Lower lobe of right lung (tissue), 2 donors: ENCODE data around the gene FKBP1B. TPM values are rescaled to one million over a fixed set of nuclear protein-coding genes. Genes with fewer than 3 reads are reported as not detected.

Experiments
- ATAC-seq, 2 donors: fragments of 200-7000 bp; cut with Tn5 transposase; one replicate each; pipeline ENCODE4 v1.9.1; 2020 to 2022; ENCODE audit warnings: mild to moderate bottlenecking in 2 of 2, moderate library complexity in 2 of 2
- DNase-seq: peaks from one replicate; pipeline ENCODE4 v3.0.0-alpha.2; 2020
- H3K27ac ChIP-seq: fragments of 200-600 bp; one replicate; pipeline ENCODE4 v1.8.0; 2022
- H3K27me3 ChIP-seq: fragments of 200-600 bp; one replicate; pipeline ENCODE4 v1.8.0; 2022; ENCODE audit warnings: low read depth
- H3K36me3 ChIP-seq: fragments of 200-600 bp; one replicate; pipeline ENCODE4 v1.8.0; 2022; ENCODE audit warnings: mild to moderate bottlenecking
- H3K4me1 ChIP-seq: fragments of 200-600 bp; one replicate; pipeline ENCODE4 v1.8.0; 2022
- H3K4me3 ChIP-seq: fragments of 200-600 bp; one replicate; pipeline ENCODE4 v1.8.0; 2022; ENCODE audit warnings: mild to moderate bottlenecking
- H3K9me3 ChIP-seq: fragments of 200-600 bp; one replicate; pipeline ENCODE4 v1.8.0; 2022
- intact Hi-C: fragments of 100-400 bp; cut with DNase I; formaldehyde crosslinking; loops from one replicate; pipeline ENCODE4 v1.11.0; 2022
- total RNA-seq: library from RNA; stranded (reverse); fragmentation: NEBNext Ultra II Directional; extraction: Animal tissue kit (Norgen Biotek cat#: 25700); gene quantifications from one replicate; pipeline ENCODE4 v1.2.1, GENCODE V29; 2021
- TF ChIP-seq, protein P1 (sequence below): fragments of 200-600 bp; IDR thresholded peaks from one replicate; pipeline ENCODE4 v1.8.0; 2022; ENCODE audit warnings: antibody characterized with exemption, mild to moderate bottlenecking
- donor health status: DM: no; HTN: yes; CAD: no; lungs with severe emphysema.

FKBP1B gene
- total RNA-seq, 1 donor from 2014 or later, result 16.4 TPM

DNA sequence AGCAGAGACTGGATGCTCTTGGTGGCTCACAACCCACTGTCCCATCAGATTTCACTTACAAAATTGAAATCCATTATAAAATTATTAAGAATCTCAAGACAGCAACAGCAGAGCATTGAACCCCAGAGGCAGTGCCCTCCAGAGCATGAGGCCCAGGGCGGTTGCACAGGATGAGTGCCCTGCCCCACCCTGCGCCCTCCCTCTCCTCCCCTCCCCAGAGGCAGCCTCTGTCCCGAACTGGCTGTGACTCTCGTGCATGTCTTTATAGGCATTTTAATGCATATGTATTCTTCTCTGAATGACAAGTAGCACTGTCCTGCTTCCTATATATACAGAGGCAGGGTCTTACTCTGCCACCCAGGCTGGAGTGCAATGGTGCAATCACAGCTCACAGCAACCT lies 29.3 kb upstream of the FKBP1B start:
- intact Hi-C loops, result no loop called here
- Histone ChIP-seq H3K27ac (no peak overlapping the region), H3K27me3 (no peaks in the 10 kb centered on the region), H3K36me3 (peaks cover 11% of the 10 kb centered on the region), H3K4me3 (no peak overlapping the region), H3K9me3 (no peaks in the 10 kb centered on the region), H3K4me1 (no peaks in the 10 kb centered on the region)
- no peak for DNase-seq
- TF ChIP-seq, protein P1, sequence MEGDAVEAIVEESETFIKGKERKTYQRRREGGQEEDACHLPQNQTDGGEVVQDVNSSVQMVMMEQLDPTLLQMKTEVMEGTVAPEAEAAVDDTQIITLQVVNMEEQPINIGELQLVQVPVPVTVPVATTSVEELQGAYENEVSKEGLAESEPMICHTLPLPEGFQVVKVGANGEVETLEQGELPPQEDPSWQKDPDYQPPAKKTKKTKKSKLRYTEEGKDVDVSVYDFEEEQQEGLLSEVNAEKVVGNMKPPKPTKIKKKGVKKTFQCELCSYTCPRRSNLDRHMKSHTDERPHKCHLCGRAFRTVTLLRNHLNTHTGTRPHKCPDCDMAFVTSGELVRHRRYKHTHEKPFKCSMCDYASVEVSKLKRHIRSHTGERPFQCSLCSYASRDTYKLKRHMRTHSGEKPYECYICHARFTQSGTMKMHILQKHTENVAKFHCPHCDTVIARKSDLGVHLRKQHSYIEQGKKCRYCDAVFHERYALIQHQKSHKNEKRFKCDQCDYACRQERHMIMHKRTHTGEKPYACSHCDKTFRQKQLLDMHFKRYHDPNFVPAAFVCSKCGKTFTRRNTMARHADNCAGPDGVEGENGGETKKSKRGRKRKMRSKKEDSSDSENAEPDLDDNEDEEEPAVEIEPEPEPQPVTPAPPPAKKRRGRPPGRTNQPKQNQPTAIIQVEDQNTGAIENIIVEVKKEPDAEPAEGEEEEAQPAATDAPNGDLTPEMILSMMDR, result no peak
- ATAC-seq, result no peak

DNA sequence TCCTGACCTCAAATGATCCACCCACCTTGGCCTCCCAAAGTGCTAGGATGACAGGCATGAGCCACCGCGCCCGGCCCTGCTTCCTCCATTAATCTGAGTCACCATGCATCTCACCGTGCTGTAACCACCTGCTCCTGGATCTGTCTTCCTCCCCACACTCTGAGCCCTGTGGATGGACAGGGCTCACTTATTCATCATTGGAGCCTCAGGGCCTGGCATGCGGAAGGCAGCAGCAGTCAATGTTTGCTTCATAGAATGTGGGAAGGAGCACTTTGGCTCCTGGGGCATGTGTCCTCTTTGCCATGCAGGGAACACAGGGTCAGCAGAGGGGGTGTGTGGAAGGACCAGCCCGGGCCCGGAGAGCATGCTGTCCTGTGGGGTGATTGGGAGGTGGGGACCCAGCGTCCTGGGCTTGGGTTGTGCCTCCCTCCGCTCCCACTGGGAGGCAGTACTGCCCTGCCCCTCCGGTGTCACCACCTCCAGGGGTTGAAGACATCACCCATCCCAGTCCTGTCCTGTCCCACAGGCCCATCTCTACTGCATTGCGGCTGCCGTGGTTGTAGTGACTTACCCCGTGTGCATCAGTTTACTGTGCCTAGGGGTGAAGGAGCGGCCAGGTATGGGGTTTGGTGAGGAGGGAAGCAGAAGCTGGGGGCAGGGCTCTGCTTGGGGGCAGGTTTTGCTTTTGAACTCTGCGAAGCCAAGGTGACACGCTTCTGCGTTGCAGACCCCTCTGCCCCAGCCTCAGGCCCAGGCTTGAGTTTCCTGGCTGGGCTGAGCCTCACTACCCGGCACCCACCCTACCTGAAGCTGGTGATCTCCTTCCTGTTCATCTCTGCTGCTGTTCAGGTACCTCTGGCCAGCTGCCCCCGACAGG lies 28.2 kb upstream of the FKBP1B start:
- no peaks in the 10 kb centered on the region for H3K9me3 ChIP-seq
- H3K27ac ChIP-seq, result no peak overlapping the region
- no peaks in the 10 kb centered on the region for H3K27me3 ChIP-seq
- peaks cover 11% of the 10 kb centered on the region for H3K36me3 ChIP-seq
- intact Hi-C loops, result no loop called here
- peak; percentile 27 to 28 for ATAC-seq
- H3K4me1 ChIP-seq, result no peaks in the 10 kb centered on the region
- DNase-seq, result no peak
- TF ChIP-seq, protein P1, result peak; percentile 30
- no peak overlapping the region for H3K4me3 ChIP-seq

DNA sequence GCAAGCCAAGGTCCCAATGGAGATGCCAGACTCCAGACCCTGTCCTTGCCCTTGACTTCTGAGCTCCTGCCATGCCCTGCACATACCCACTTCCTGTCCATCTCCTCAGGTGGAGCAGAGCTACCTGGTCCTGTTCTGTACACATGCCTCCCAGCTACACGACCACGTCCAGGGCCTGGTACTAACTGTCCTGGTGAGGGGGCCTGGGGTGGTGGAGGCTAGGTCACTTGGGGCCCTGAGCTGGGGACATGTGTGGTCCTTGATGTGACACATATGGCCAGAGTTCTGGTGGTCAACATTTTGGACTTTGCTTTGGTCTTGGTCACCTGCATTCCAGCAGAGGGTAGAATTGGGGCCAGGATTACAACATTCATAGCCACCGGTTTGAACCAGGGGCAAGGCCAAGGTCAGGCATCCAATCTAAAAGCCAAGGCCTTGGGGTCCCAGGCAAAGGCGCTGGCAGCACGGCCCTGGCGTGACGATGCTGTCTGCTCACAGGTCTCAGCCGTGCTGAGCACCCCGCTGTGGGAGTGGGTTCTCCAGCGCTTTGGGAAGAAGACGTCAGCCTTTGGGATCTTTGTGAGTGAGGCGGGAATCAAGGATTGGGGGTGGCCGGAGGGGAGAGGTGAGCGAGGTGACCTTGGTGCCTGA lies 27.1 kb upstream of the FKBP1B start:
- Histone ChIP-seq H3K27ac (no peak overlapping the region), H3K4me3 (no peak overlapping the region), H3K36me3 (peaks cover 18% of the 10 kb centered on the region), H3K27me3 (no peaks in the 10 kb centered on the region), H3K9me3 (no peaks in the 10 kb centered on the region), H3K4me1 (no peaks in the 10 kb centered on the region)
- ATAC-seq (no peak), DNase-seq (no peak)
- TF ChIP-seq, protein P1, result no peak
- intact Hi-C loops, result no loop called here

DNA sequence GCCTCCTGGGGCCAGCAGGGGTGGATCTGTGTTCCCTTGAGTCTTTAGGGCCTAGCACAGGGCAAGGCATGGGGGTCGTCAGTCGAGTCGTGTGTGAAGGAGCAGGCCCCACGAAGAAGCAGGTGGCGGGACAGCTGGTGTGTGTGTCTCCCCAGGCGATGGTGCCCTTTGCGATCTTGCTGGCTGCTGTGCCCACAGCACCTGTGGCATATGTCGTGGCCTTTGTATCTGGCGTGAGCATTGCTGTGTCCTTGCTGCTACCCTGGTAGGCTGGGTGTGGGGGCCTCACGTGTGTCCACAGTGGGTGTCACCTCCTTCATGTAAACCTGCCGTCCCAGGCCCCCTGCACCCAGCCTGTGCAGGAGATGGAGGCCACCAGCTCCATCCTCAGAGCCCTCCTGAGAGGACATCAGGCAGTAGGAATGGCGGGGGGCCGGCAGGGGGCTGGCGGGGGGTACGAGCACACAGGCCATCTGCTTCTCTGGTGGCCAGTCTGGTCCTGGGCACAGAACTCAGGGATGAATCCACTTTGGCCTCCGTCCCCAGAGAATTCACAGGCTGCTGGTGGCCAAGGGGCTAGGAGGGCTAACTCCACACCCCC lies 26.5 kb upstream of the FKBP1B start:
- Histone ChIP-seq H3K27me3 (no peaks in the 10 kb centered on the region), H3K36me3 (peaks cover 21% of the 10 kb centered on the region), H3K9me3 (no peaks in the 10 kb centered on the region), H3K27ac (no peak overlapping the region), H3K4me3 (no peak overlapping the region), H3K4me1 (no peaks in the 10 kb centered on the region)
- ATAC-seq, result no peak
- TF ChIP-seq, protein P1, result no peak
- intact Hi-C loops, result no loop called here
- DNase-seq, result no peak

DNA sequence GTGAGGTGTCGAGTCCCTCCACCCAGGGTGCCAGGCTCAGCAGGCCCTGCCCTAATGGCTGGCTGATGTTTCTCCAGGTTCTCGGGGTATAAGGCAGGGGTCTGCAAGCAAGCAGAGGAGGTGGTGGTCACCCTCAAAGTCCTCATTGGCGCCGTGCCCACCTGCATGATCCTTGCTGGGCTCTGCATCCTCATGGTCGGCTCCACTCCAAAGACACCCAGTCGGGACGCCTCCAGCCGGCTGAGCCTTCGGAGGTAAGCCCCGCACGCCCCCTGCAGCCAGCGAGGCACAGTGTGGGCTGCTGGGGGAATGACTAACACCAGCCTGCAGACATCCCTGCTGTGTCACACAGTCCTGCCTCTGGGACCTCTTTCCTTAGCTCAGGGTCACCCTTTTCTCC lies 25.5 kb upstream of the FKBP1B start:
- ATAC-seq (peak in 1 of 2 donors; percentile 29), DNase-seq (peak; percentile 48)
- Histone ChIP-seq H3K4me1 (no peaks in the 10 kb centered on the region), H3K27ac (no peak overlapping the region), H3K36me3 (peaks cover 29% of the 10 kb centered on the region), H3K4me3 (no peak overlapping the region), H3K27me3 (no peaks in the 10 kb centered on the region), H3K9me3 (no peaks in the 10 kb centered on the region)
- TF ChIP-seq, protein P1, result no peak
- intact Hi-C loops, result no loop called here
